Activated CD8-positive, alpha-beta memory T cell treated with anti-CD3 and anti-CD28 coated beads, Interleukin-2, amount 50 U/mL, for 4 hours (primary cell): ENCODE data around the gene FNBP1.
"Not testable (repeated sequence)": the region's sequence is repeated elsewhere in the genome, so short reads cannot be mapped to it uniquely, and the experiment has no call there.

ENCODE experiments used
- DNase-seq: peaks from one replicate; pipeline ENCODE4 v3.0.0-alpha.2; 2020

FNBP1 gene

GRCh38 chr9:129946246-129946995, 96.6 kb downstream of the FNBP1 start:
- no peak for DNase-seq

- DNase-seq, result no peak
These were observed 97.7 kb downstream of the FNBP1 start for GRCh38 chr9:129945314-129945713.

GRCh38 chr9:129944506-129945116, 98.4 kb downstream of the FNBP1 start:
- DNase-seq, result peak; percentile 27

DNA sequence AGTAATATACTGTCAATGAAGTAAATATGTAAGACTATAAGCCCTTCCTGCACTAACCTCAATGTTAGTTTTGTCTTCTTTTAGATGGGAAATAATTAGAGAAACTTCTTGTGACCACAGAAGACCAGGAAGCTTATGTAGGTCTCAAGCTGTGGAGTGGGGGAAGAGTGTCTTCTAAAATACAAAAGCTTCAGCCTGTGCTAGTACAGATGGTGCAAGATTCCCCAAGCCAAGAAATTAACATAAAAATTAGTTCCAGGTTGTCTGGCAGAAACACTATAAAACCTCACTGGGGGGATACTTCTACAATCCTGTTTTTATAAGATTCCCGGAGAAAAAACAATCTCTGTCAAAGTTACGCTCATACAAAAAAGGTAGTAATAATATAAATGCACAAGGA, 103.6 kb downstream of the FNBP1 start:
- DNase-seq, result no peak

- no peak for DNase-seq
These were observed 104.6 kb downstream of the FNBP1 start for GRCh38 chr9:129938291-129938979.

GRCh38 chr9:129937879-129938278, 105.1 kb downstream of the FNBP1 start:
- DNase-seq, result not testable (repeated sequence)

- DNase-seq, result no peak
These were observed 106.8 kb downstream of the FNBP1 start for GRCh38 chr9:129936222-129936621.

DNA sequence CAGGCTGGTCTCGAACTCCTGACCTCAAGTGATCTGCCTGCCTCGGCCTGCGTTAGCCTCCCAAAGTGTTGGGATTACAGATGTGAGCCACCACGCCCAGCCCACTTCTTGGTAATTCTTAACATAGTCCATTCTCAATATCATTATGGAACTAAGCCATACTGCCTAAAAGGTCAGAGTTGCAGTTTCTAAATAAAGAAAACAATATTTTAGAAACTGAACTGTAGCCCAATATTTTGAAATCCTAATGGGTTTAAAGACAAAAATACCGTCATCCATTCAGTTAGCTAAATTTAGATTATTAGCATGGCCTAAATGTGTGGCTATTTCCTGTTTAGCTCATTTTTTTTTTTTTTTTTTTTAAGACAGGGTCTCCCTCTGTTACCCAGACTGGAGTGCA, 108.2 kb downstream of the FNBP1 start:
- no peak for DNase-seq

- DNase-seq, result no peak
These were observed 108.9 kb downstream of the FNBP1 start for GRCh38 chr9:129934041-129934591.

DNA sequence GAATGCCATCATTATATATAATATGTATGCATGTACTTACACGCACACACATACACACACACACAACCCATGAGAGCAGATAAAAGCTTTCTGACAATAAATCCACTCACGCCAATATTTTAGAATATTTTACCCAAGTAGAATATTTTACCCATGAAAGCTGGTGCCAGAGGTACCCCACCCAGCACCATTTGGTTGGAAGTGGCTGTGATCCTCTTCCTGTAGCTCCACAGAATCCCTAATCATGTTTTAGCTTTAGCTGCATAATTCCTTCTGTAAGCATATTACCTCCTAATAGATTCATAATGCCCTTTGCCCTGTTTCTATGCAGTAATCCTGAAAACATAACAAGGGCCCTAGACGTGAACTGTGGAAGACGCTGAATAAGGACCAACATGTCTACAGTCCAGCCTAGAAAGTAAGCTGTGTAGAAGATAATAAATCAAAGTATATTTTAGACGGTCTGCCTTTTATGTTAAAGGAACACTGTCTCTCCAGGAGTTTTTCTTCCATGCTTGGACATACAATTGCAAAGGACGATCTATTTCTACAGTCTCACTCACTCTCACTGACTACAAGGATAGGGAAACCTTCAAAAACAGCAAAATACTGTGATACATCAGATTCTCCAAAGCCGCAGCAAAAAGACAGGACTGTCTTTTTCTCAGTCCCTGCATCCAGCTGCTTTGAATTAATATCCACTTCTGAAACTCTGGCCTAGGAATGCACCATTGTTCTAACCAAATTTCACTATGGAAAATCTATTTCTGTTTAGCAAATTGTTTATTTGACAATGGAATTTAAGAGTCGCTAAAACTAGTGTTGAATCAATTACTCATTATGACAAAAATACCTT, 109.6 kb downstream of the FNBP1 start:
- no peak for DNase-seq

- no peak for DNase-seq
These were observed 110.5 kb downstream of the FNBP1 start for GRCh38 chr9:129932303-129933151.

DNA sequence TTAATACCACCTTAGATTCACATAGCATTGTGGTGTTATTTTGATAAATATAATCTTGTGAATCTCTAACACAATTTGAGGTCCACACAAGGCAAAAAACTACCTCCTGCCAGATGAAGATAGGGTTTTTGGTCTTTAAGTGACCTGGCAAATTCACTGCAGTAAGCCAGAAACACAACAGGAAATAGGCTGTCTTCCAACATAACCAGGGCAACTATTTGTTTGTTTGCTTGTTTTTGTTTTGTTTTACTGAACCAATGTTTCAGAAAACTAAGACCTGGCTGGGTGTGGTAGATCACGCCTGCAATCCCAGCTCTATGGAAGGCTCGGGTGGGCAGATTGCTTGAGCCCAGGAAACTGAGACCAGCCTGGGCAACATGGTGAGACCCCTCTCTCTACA, 112.2 kb downstream of the FNBP1 start:
- no peak for DNase-seq

GRCh38 chr9:129929496-129930125, 113.4 kb downstream of the FNBP1 start:
- no peak for DNase-seq

GRCh38 chr9:129923589-129923988, 119.4 kb downstream of the FNBP1 start:
- no peak for DNase-seq

DNA sequence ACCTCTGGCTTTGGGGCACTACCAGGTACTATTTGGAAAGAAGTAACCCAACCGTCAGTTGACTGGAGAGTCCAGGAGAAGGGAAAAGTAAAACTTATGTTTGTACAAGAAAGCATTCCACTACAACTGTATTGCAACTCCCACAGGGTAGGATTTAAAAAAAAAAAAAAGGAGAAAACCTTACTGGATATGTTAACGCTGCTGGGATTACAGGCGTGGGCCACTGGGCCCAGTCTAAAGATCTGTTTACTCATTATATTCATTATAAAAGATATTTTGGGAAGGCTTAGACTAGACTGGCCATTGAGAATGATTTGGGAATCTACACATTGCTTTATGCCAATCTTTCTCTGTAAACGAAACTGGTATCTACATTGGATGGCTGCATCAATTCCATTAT, 121.1 kb downstream of the FNBP1 start:
- no peak for DNase-seq

DNA sequence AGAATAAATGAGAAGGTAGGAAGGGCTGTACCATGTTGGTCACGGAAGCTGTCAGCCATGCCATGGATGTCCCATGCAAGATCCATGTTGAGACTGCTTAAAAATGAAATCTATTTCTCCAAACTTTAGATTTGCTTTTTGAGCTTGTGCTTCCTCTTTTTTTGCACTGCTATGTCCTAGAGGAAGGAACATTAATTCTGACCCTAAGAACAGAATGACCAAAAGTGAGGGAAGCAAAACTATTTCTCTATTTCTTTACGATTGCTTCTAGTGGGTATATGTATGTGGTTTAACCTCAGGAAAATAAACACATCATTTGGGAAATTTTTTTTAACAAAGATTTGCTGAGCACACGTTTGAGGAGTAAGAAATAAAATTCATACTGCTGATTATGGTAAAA, 123.1 kb downstream of the FNBP1 start:
- DNase-seq, result no peak

DNA sequence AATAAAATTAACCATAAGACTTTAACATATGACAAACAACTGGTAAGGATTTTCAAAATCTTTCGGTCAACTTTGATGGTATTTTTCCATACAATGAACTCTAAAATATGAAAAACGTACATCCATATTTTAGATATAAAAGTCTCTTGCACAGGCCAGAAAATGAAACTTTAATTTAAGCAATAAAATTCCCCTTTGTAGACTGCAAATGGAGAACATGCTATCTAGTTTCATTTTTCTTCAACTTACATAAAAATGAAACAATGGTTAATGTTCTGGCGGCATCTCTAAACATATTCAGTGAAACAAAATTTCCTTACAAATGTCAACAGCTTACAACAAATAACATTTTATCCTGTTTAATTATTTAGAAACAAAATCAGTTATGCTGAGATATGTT, 123.7 kb downstream of the FNBP1 start:
- no peak for DNase-seq

DNA sequence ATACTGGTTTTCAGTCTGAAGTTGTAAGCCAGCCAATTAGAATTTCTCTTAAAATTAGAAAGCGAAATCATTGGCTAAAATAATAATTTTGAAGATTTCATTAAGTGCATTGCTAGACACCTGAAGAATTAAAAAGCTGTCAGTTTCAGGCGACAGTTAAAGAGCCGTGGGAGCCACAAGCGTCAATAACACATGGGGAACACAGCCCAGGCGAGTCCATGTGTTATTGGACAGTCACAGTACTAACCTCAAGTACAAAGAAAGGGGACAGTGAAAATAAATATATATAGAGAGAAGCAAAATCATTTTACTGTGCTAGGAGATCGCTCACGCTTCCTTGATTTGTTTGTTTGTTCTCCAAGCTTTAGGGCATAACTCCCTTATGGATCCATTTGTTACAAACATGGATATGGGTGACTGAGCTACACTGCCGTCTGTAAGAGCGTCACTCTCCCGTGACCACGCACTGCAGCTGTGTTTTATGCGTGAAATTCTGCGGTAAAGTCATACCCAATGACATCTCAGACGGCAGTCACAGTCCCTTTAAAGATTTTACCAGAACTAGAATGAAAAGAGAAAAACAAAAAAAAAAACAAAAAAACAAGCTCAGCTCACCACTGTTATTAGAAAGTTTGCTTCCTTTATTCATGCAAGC, 124.6 kb downstream of the FNBP1 start:
- no peak for DNase-seq

GRCh38 chr9:129916707-129917106, 126.3 kb downstream of the FNBP1 start:
- no peak for DNase-seq

- no peak for DNase-seq
These were observed 128.9 kb downstream of the FNBP1 start for GRCh38 chr9:129914051-129914450.
